GM21717 (cell line): ENCODE results near the gene ARRDC2.
"Not testable (repeated sequence)": the region's sequence is repeated elsewhere in the genome, so short reads cannot be mapped to it uniquely, and the experiment has no call there.

ENCODE experiments used
- ATAC-seq: cut with Tn5 transposase; IDR thresholded peaks from one replicate; pipeline ENCODE4 v1.9.1; 2021; ENCODE audit warnings: mild to moderate bottlenecking, moderate library complexity; ENCODE audit not compliant: unreplicated experiment

The ARRDC2 gene

GRCh38 chr19:18016209-18016910 is 8.4 kb downstream of the ARRDC2 start:
- no peak for ATAC-seq

- ATAC-seq, result no peak
Observed at GRCh38 chr19:18017275-18018083, 9.5 kb downstream of the ARRDC2 start.

GRCh38 chr19:18020212-18021085 is 12.5 kb downstream of the ARRDC2 start:
- no peak for ATAC-seq

- ATAC-seq, result no peak
Observed at GRCh38 chr19:18021121-18021755, 13.3 kb downstream of the ARRDC2 start.

GRCh38 chr19:18023622-18024251 is 15.8 kb downstream of the ARRDC2 start:
- ATAC-seq, result no peak

- ATAC-seq, result no peak
Observed at GRCh38 chr19:18027151-18027550, 19.2 kb downstream of the ARRDC2 start.

- ATAC-seq, result no peak
Observed at GRCh38 chr19:18029617-18030338, 21.8 kb downstream of the ARRDC2 start.

- ATAC-seq, result not testable (repeated sequence)
Observed at GRCh38 chr19:18031401-18031800, 23.4 kb downstream of the ARRDC2 start.

GRCh38 chr19:18032102-18032501 is 24.1 kb downstream of the ARRDC2 start:
- not testable (repeated sequence) for ATAC-seq

- ATAC-seq, result no peak
Observed at GRCh38 chr19:18041054-18041453, 33.1 kb downstream of the ARRDC2 start.

- ATAC-seq, result no peak
Observed at GRCh38 chr19:18043676-18044075, 35.7 kb downstream of the ARRDC2 start.

GRCh38 chr19:18044825-18045304 is 36.9 kb downstream of the ARRDC2 start:
- ATAC-seq, result no peak

- ATAC-seq, result no peak
Observed at GRCh38 chr19:18045307-18046050, 37.5 kb downstream of the ARRDC2 start.

GRCh38 chr19:18046059-18046718 is 38.2 kb downstream of the ARRDC2 start:
- no peak for ATAC-seq

- no peak for ATAC-seq
Observed at GRCh38 chr19:18049385-18049784, 41.4 kb downstream of the ARRDC2 start.

GRCh38 chr19:18051887-18052286 is 43.9 kb downstream of the ARRDC2 start:
- ATAC-seq, result no peak

- ATAC-seq, result no peak
Observed at GRCh38 chr19:18053576-18054219, 45.7 kb downstream of the ARRDC2 start.

GRCh38 chr19:18055967-18056366 is 48.0 kb downstream of the ARRDC2 start:
- ATAC-seq, result no peak
